Heart right ventricle (tissue), 16 donors: ENCODE measurements around the gene USB1. TPM values are rescaled to one million over a fixed set of nuclear protein-coding genes. Genes with fewer than 3 reads are reported as not detected.

Experiments
- ATAC-seq, 8 donors: fragments of 200-7000 bp; cut with Tn5 transposase; one replicate each; pipeline ENCODE4 v1.9.1; 2020; ENCODE audit warnings: mild to moderate bottlenecking in 8 of 8, moderate library complexity in 8 of 8, moderate number of reproducible peaks in 1 of 8
- DNase-seq, 2 donors: peaks; one replicate each; pipeline ENCODE4 v3.0.0-alpha.2; 2020
- H3K27ac ChIP-seq, 10 donors: fragments of 200-600 bp; sonication (generic) in 2 of 10; one replicate each; pipeline versions ENCODE4 v1.5.0 to v1.8.0; 2020 to 2022; ENCODE audit warnings: mild to moderate bottlenecking in 3 of 10
- H3K27me3 ChIP-seq, 7 donors: fragments of 200-600 bp; one replicate each; pipeline ENCODE4 v1.8.0; 2021 to 2022; ENCODE audit warnings: mild to moderate bottlenecking in 2 of 7
- H3K36me3 ChIP-seq, 9 donors: fragments of 200-600 bp; sonication (generic) in 1 of 9; one replicate each; pipeline versions ENCODE4 v1.5.0 to v1.8.0; 2020 to 2022; ENCODE audit warnings: mild to moderate bottlenecking in 2 of 9
- H3K4me1 ChIP-seq, 9 donors: fragments of 200-600 bp; sonication (generic) in 1 of 9; one replicate each; pipeline versions ENCODE4 v1.5.0 to v1.8.0; 2020 to 2022; ENCODE audit warnings: mild to moderate bottlenecking in 4 of 9
- H3K4me3 ChIP-seq, 10 donors: fragments of 200-600 bp; sonication (generic) in 2 of 10; one replicate each; pipeline versions ENCODE4 v1.5.0 to v1.8.0; 2020 to 2022; ENCODE audit warnings: mild to moderate bottlenecking in 7 of 10, moderate library complexity in 2 of 10
- H3K9me3 ChIP-seq, 11 donors: fragments of 200-600 bp in 10 of 11; sonication (generic) in 2 of 11; one replicate each; pipeline versions ENCODE4 v1.5.0 to v1.8.0; 2013 to 2022; ENCODE audit warnings: mild to moderate bottlenecking in 2 of 11, control low read depth in 1 of 11, moderate library complexity in 1 of 11
- WGBS, 2 donors: extraction: QIAGEN DNeasy Blood & Tissue Kit; methylation state at CpG; one replicate each; pipeline ENCODE4 v1.1.7; 2013; ENCODE audit warnings: inconsistent platforms in 1 of 2; 5-methylcytosine and 5-hydroxymethylcytosine counted together
- intact Hi-C, 10 donors: fragments of 100-400 bp; cut with DNase I; formaldehyde crosslinking; loops; one replicate each; pipeline versions ENCODE4 v1.11.1 to v1.14.2; 2022
- polyA plus RNA-seq, 2 donors: library from polyadenylated mRNA; stranded (reverse); fragments of 200-250 nt; gene quantifications; one replicate each; pipeline ENCODE4 v1.2.3, GENCODE V29; 2013
- total RNA-seq, 10 donors: library from RNA; stranded (reverse); fragmentation: NEBNext Ultra II Directional in 3 of 10; extraction: Animal tissue kit (Norgen Biotek cat#: 25700) in 3 of 10; gene quantifications; one replicate each; pipeline versions ENCODE4 v1.2.1 to v1.2.4, GENCODE V29; 2021 to 2023
- TF ChIP-seq, protein P1 (sequence below), 9 donors: fragments of 200-600 bp; sonication (generic) in 2 of 9; IDR thresholded peaks; one replicate each; pipeline versions ENCODE4 v1.5.0 to v1.8.0; 2021 to 2022; ENCODE audit warnings: antibody characterized with exemption in 9 of 9, mild to moderate bottlenecking in 5 of 9, moderate library complexity in 1 of 9
- donor health status: Arrhythmogenic right ventricular cardiomyopathy.
- donor health status: ischemic (EF 13 %, LVEDD 7.1; RV severe dilation, severe dysfunction).
- donor health status: healthy with polysubstance abuse.
- donor health status: DM: no; HTN: yes; CAD: no.
- donor health status: DM: no; HTN: no; CAD: no.
- donor health status: ischemic (EF 25% LVEDD 6.9; RV normal size, moderate dysfunction).
- donor health status: ischemic (EF 25% LVEDD 5.7; RV mildly dilated, moderate dysfunction).
- donor health status: healthy.
- donor health status: DM: yes; HTN: yes; CAD: no.
- donor health status: Ischemic cardiomyopathy.
- donor health status: ischemic (EF 35%, LVEDD 5.7; RV mildly dilated, moderate dysfunction).
- donor health status: nonischemic (EF 11% LVEDD 7.7; RV severe dilation, severe dysfunction).
- donor health status: DM: yes; HTN: yes; CAD: no.
- donor health status: PGD.
- donor health status: ischemic (EF 29% LVEDD 5.4; RV normal size, mild dysfunction).
- donor health status: nonischemic (EF 23%, LVEDD 6.1; RV moderate dilation, normal function).

Gene USB1
- total and polyA plus RNA-seq, 12 donors, result 21.1 to 44.3 (median 31.5) TPM

DNA sequence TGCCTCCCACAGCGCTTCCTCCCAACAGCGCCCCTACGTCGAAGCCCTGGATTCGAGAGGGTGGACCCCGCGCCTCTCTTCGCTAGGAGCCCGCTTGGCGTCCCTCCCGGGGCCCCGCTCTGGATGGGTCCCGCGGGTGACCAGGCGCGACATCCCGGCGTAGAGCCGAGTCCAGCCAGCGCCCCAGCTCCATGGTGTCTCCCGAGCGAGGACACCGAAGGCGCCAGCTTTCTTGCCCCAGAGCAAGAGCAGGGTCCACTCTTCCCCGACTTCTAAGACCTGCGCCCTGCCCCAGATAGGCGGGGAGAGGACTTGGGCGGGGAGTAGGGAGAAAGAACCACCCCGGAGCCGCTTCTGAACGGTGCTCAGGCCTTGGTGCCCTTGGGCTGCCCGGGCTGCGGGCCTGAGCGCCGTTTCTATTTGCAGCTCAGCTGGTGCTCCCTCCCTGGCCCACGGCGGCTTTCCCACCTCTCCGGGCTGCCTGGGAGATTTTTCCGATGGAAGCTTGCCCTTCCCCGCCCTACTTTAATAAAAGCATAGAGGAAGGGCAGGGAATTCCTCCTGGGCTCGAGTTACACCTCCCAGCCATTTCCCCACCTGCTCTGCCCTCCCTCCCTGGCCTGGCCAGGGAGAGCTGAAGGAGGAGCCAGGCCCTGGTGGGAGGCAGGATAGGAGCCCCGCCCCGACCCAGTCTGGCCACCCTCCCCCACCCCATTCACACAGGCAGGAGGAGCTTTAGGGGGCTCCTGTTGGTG is 26.1 kb downstream of the USB1 start:
- Histone ChIP-seq H3K36me3 (peaks cover 0 to 6% (median 0%) of the 10 kb centered on the region in 9 donors), H3K4me1 (peaks cover 37 to 93% (median 83%) of the 10 kb centered on the region in 9 donors), H3K4me3 (peak overlapping the region; percentile 60 to 95 (median 89)), H3K27ac (peak overlapping the region; percentile 72 to 99 (median 94)), H3K27me3 (peaks cover 0 to 43% (median 0%) of the 10 kb centered on the region in 7 donors), H3K9me3 (no peaks in the 10 kb centered on the region)
- 3 to 4% methylated on average over 41 to 43 of the region's 43 CpGs for WGBS, 2 donors
- TF ChIP-seq, protein P1, sequence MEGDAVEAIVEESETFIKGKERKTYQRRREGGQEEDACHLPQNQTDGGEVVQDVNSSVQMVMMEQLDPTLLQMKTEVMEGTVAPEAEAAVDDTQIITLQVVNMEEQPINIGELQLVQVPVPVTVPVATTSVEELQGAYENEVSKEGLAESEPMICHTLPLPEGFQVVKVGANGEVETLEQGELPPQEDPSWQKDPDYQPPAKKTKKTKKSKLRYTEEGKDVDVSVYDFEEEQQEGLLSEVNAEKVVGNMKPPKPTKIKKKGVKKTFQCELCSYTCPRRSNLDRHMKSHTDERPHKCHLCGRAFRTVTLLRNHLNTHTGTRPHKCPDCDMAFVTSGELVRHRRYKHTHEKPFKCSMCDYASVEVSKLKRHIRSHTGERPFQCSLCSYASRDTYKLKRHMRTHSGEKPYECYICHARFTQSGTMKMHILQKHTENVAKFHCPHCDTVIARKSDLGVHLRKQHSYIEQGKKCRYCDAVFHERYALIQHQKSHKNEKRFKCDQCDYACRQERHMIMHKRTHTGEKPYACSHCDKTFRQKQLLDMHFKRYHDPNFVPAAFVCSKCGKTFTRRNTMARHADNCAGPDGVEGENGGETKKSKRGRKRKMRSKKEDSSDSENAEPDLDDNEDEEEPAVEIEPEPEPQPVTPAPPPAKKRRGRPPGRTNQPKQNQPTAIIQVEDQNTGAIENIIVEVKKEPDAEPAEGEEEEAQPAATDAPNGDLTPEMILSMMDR (IDR thresholded peaks at IDR 0.05), result no peak
- intact Hi-C loops, result loop anchor here in 6 of 10 donors (2.0 to 10.0 kb wide), 4 partner anchors 53 to 167 kb away; partner anchors contain the start of genes CSNK2A2 (in 4 of the 6) and CFAP20 (in 1 of the 6)
- ATAC-seq (peak; percentile 30 to 77 (median 64)), DNase-seq (peak; percentile 68 to 72)

DNA sequence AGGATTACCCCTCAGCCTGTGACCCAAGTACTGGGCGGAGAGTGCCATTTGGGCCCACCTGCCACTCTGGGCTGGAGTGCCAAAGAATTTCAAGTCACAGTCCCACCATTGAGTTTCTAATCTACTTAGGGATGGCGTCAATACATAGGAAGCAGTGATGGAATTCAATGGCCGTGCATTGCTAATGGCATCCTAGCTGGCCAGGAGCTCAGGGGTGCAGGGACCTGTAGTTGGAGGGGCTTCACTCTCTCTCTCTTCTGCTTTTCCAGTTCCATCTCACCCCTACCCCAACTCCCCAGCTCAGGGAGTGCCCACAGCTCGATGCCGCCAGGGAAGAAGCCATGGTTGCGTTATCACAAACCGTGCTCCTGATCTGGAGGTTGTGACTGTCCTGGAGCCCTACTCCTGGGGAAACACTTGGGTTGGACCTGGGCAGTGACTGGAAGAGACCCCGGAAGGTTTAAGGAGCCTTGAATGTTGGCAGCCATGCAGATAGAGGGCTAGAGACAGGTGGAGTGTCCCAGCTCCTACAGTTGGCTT is 26.8 kb downstream of the USB1 start:
- intact Hi-C loops, result loop anchor here in 6 of 10 donors (2.0 to 10.0 kb wide), 4 partner anchors 53 to 167 kb away; partner anchors contain the start of genes CSNK2A2 (in 4 of the 6) and CFAP20 (in 1 of the 6)
- peaks cover 0 to 43% (median 0%) of the 10 kb centered on the region in 7 donors for H3K27me3 ChIP-seq
- 52 to 65% methylated on average over 8 of the region's 8 CpGs for WGBS, 2 donors
- no peak for DNase-seq
- H3K4me3 ChIP-seq, result peak overlapping the region in 9 of 10 donors; percentile 60 to 95 (median 89)
- no peak for ATAC-seq
- H3K27ac ChIP-seq, result peak overlapping the region; percentile 72 to 99 (median 94)
- peaks cover 0 to 6% (median 0%) of the 10 kb centered on the region in 9 donors for H3K36me3 ChIP-seq
- peaks cover 35 to 93% (median 83%) of the 10 kb centered on the region in 9 donors for H3K4me1 ChIP-seq
- TF ChIP-seq, protein P1 (IDR thresholded peaks at IDR 0.05), result no peak
- H3K9me3 ChIP-seq, result no peaks in the 10 kb centered on the region

DNA sequence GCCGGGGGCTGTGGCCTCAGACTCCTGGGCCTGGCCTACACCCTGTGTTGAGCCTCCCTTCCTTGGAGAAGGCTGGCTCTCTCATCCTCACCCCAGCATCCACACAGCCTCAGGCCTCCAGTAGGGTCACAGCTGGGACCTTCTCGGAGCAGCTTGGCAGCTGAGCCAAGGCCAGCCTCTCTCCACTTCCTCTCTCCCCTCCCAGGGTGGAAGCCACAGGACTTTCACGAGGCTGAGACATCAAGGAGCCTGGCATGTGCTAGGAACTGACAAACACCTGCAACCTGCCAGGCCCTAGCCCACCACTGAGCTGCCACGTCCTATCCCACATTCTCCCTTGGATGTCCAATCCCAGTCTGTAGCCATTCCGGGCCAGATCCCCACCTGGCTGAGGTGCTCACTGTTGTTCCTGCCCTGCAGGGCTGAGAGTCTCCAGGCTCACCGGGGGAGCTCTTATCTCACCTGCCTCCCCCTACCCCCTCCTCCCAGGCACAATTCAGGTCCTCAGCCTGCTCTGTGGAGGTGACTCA is 27.4 kb downstream of the USB1 start:
- intact Hi-C loops, result loop anchor here in 5 of 10 donors (10.0 kb wide), 2 partner anchors 156 to 166 kb away; partner anchors contain the start of gene CSNK2A2 (in 4 of the 5)
- Histone ChIP-seq H3K27ac (peak overlapping the region in 8 of 10 donors; percentile 93 to 99 (median 96)), H3K4me3 (peak overlapping the region in 6 of 10 donors; percentile 16 to 93 (median 90)), H3K4me1 (peaks cover 35 to 93% (median 83%) of the 10 kb centered on the region in 9 donors), H3K27me3 (peaks cover 0 to 43% (median 0%) of the 10 kb centered on the region in 7 donors), H3K36me3 (peaks cover 0 to 6% (median 0%) of the 10 kb centered on the region in 9 donors), H3K9me3 (no peaks in the 10 kb centered on the region)
- TF ChIP-seq, protein P1 (IDR thresholded peaks at IDR 0.05), result no peak
- ATAC-seq (no peak), DNase-seq (no peak)
- 37 to 40% methylated on average over 6 of the region's 6 CpGs for WGBS, 2 donors

DNA sequence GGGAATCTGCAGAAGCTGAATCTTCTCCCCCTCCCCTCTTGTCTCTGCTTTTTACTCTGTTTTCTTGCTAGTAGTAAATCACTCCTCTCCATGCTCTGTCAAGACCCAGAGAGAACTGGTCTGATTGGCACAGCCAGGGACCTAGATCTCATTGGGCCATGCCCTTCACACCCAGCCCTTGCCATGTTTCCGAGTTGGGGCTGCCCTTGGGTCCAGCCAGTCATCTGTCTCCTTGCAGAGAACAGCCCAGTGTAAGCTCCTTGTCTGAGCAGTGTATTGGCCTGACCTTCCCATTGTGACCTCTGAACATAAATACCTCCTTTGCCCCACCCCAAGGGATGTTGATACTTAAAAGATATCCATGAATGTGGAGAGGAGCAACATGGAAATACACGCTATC is 28.2 kb downstream of the USB1 start:
- H3K4me3 ChIP-seq, result no peak overlapping the region
- H3K36me3 ChIP-seq, result peaks cover 0 to 6% (median 0%) of the 10 kb centered on the region in 9 donors
- H3K9me3 ChIP-seq, result no peaks in the 10 kb centered on the region
- peaks cover 34 to 94% (median 86%) of the 10 kb centered on the region in 9 donors for H3K4me1 ChIP-seq
- DNase-seq (no peak), ATAC-seq (no peak)
- peak overlapping the region in 8 of 10 donors; percentile 93 to 99 (median 96) for H3K27ac ChIP-seq
- 59 to 74% methylated on average over 2 of the region's 2 CpGs for WGBS, 2 donors
- intact Hi-C loops, result loop anchor here in 5 of 10 donors (10.0 kb wide), 2 partner anchors 155 to 165 kb away; partner anchors contain the start of gene CSNK2A2 (in 4 of the 5)
- peaks cover 0 to 38% (median 0%) of the 10 kb centered on the region in 7 donors for H3K27me3 ChIP-seq
- TF ChIP-seq, protein P1 (IDR thresholded peaks at IDR 0.05), result no peak
